Measurements from ENCODE around the gene IFNL1.
"Not testable (repeated sequence)": the region's sequence is repeated elsewhere in the genome, so short reads cannot be mapped to it uniquely, and the experiment has no call there.

The IFNL1 gene

GRCh38 chr19:39328046-39328705 lies 32.0 kb downstream of the IFNL1 start:
- Histone ChIP-seq H2AFZ (ENCODE audit: low read length) (no peak overlapping the region), H3K4me2 (ENCODE audit: low read depth, low read length) (no peak overlapping the region), H3K27me3 (replicated peaks; ENCODE audit: insufficient read depth, low read length) (no peaks in the 10 kb centered on the region), H3K4me1 (ENCODE audit: low read length) (no peaks in the 10 kb centered on the region), H3K9me3 (replicated peaks; ENCODE audit: insufficient read depth, low read length) (no peaks in the 10 kb centered on the region), H4K20me1 (ENCODE audit: insufficient read depth, low read length) (no peaks in the 10 kb centered on the region), H3K79me2 (ENCODE audit: low read length) (no peaks in the 10 kb centered on the region), H3F3A (ENCODE audit: insufficient read depth, low read length) (0 out of 2 replicates have a peak, but pooled peaks cover 3% of the 10 kb centered on the region), H3K9me2 (replicated peaks; ENCODE audit: insufficient read depth, low read length) (no peaks in the 10 kb centered on the region), H3K4me3 (ENCODE audit: low read length) (no peak overlapping the region), H3K9ac (ENCODE audit: low read length) (no peak overlapping the region), H3K27ac (ENCODE audit: low read length) (no peak overlapping the region), H3K36me3 (replicated peaks; ENCODE audit: insufficient read depth, low read length) (no peaks in the 10 kb centered on the region)
- DNase-seq, result peak; percentile 59
- TF ChIP-seq CTCF (IDR thresholded peaks at IDR 0.05; ENCODE audit: low read length) (peak; percentile 94), EZH2 (optimal IDR thresholded peaks at IDR 0.05; ENCODE audit: low read depth, low read length) (no peak)

GRCh38 chr19:39329948-39330347 lies 33.7 kb downstream of the IFNL1 start:
- Histone ChIP-seq H3K27me3 (replicated peaks; ENCODE audit: insufficient read depth, low read length) (no peaks in the 10 kb centered on the region), H3K9me3 (replicated peaks; ENCODE audit: insufficient read depth, low read length) (no peaks in the 10 kb centered on the region), H3K4me3 (ENCODE audit: low read length) (no peak overlapping the region), H3K4me1 (ENCODE audit: low read length) (no peaks in the 10 kb centered on the region), H2AFZ (ENCODE audit: low read length) (no peak overlapping the region), H3K79me2 (ENCODE audit: low read length) (peaks cover 14% of the 10 kb centered on the region), H3K36me3 (replicated peaks; ENCODE audit: insufficient read depth, low read length) (no peaks in the 10 kb centered on the region), H3K4me2 (ENCODE audit: low read depth, low read length) (no peak overlapping the region), H3F3A (ENCODE audit: insufficient read depth, low read length) (no peaks in the 10 kb centered on the region), H3K9ac (ENCODE audit: low read length) (no peak overlapping the region), H4K20me1 (ENCODE audit: insufficient read depth, low read length) (no peaks in the 10 kb centered on the region), H3K9me2 (replicated peaks; ENCODE audit: insufficient read depth, low read length) (no peaks in the 10 kb centered on the region), H3K27ac (ENCODE audit: low read length) (no peak overlapping the region)
- TF ChIP-seq EZH2phosphoT487 (IDR thresholded peaks at IDR 0.05; ENCODE audit: low read length) (no peak), CTCF (IDR thresholded peaks at IDR 0.05; ENCODE audit: low read length) (no peak)
- no peak for DNase-seq

GRCh38 chr19:39332293-39332692 lies 36.1 kb downstream of the IFNL1 start:
- Histone ChIP-seq H3K9me3 (replicated peaks; ENCODE audit: insufficient read depth, low read length) (no peaks in the 10 kb centered on the region), H3K4me3 (ENCODE audit: low read length) (no peak overlapping the region), H3K27ac (ENCODE audit: low read length) (no peak overlapping the region), H3K9me2 (replicated peaks; ENCODE audit: insufficient read depth, low read length) (no peaks in the 10 kb centered on the region), H3K27me3 (replicated peaks; ENCODE audit: insufficient read depth, low read length) (no peaks in the 10 kb centered on the region), H2AFZ (ENCODE audit: low read length) (no peak overlapping the region), H3F3A (ENCODE audit: insufficient read depth, low read length) (peaks cover 4% of the 10 kb centered on the region; the same call in 1 of the 2 replicates), H3K4me1 (ENCODE audit: low read length) (no peaks in the 10 kb centered on the region; the same call in 1 of the 2 replicates), H3K36me3 (replicated peaks; ENCODE audit: insufficient read depth, low read length) (no peaks in the 10 kb centered on the region), H3K79me2 (ENCODE audit: low read length) (peaks cover 21% of the 10 kb centered on the region), H3K4me2 (ENCODE audit: low read depth, low read length) (no peak overlapping the region), H3K9ac (ENCODE audit: low read length) (no peak overlapping the region), H4K20me1 (ENCODE audit: insufficient read depth, low read length) (no peaks in the 10 kb centered on the region)
- TF ChIP-seq EZH2phosphoT487 (IDR thresholded peaks at IDR 0.05; ENCODE audit: low read length), result no peak
- no peak for TF ChIP-seq CTCF (IDR thresholded peaks at IDR 0.05; ENCODE audit: low read length)
- TF ChIP-seq EZH2 (optimal IDR thresholded peaks at IDR 0.05; ENCODE audit: low read depth, low read length), result no peak
- no peak for DNase-seq

- H3K4me3 ChIP-seq (ENCODE audit: low read length); H3K27ac ChIP-seq (ENCODE audit: low read length); H3K27me3 ChIP-seq (replicated peaks; ENCODE audit: insufficient read depth, low read length); H4K20me1 ChIP-seq (ENCODE audit: insufficient read depth, low read length); H3F3A ChIP-seq (ENCODE audit: insufficient read depth, low read length); H3K4me1 ChIP-seq (ENCODE audit: low read length); H2AFZ ChIP-seq (ENCODE audit: low read length); H3K9me2 ChIP-seq (replicated peaks; ENCODE audit: insufficient read depth, low read length); H3K4me2 ChIP-seq (ENCODE audit: low read depth, low read length); DNase-seq; H3K9me3 ChIP-seq (replicated peaks; ENCODE audit: insufficient read depth, low read length); H3K9ac ChIP-seq (ENCODE audit: low read length); H3K36me3 ChIP-seq (replicated peaks; ENCODE audit: insufficient read depth, low read length): not testable (repeated sequence)
- peaks cover 21% of the 10 kb centered on the region for H3K79me2 ChIP-seq (ENCODE audit: low read length)
These were observed 36.5 kb downstream of the IFNL1 start for GRCh38 chr19:39332738-39333137.

Measured in MM.1S (cell line).